GM21576 (cell line): ENCODE results near the gene TMEM176A.
"Not testable (repeated sequence)": the region's sequence is repeated elsewhere in the genome, so short reads cannot be mapped to it uniquely, and the experiment has no call there.

ENCODE experiments used
- ATAC-seq: cut with Tn5 transposase; IDR thresholded peaks from one replicate; pipeline ENCODE4 v1.9.1; 2021; ENCODE audit warnings: mild to moderate bottlenecking, moderate library complexity; ENCODE audit not compliant: unreplicated experiment

Gene TMEM176A, protein sequence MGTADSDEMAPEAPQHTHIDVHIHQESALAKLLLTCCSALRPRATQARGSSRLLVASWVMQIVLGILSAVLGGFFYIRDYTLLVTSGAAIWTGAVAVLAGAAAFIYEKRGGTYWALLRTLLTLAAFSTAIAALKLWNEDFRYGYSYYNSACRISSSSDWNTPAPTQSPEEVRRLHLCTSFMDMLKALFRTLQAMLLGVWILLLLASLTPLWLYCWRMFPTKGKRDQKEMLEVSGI

DNA sequence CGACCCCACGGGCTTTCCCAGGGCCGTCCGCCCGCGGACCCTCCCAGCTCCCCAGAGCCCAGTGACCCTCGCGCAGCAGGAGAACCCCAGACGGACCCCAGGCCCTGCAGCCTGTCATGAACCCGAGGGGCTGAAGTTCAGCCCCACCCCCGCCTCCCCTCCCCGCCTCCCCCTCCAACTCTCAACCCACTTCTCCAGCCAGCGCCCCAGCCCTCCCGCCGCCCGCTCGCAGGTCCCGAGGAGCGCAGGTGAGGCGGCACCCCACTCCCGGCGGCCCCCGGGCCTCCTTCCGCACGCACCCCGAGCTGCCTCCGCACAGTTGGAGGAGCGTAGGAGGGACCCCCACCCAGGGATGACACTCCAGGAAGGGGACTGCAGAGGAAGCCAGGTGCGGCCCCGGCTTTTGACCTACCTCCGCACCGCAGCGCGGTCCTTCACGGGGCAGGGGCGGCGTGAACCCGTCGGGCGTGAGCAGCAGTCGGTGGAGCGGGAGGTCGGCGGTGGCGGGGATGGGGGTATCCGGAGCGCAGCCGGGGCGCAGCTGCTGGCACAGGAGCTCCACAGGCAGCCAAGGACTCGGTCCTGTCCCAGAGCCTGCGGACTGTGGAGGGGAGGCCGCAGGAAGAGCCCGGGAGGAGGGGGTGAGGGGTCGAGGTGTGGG is at the start of gene TMEM176A:
TMEM176A (plus strand) TSS at position 189 of the 661 bp plus-strand sequence. CDS start 782 bp downstream, outside the sequence.
- ATAC-seq, result no peak

DNA sequence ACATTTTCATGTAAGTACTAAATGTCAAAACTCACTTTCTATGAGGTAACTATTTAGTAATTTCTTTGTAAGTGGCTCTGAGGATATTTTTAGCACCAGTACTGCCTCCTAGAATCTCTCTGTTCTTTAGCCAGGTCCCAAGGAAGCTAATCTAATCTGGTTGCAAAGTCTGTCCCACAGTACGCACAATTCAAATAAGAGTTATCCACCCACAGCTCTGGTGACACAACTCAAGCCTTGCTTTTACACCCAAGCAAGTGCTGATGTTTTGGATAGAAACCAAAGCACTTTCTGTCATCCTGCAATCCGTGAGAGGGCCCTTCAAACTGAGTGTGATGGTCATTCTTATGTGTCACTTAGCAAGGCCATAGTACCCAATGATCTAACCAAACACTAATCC is 48.9 kb upstream of the TMEM176A start:
- ATAC-seq, result no peak

- ATAC-seq, result no peak
These were observed 47.3 kb upstream of the TMEM176A start for GRCh38 chr7:150753239-150753638.

GRCh38 chr7:150753826-150754603 is 46.6 kb upstream of the TMEM176A start:
- no peak for ATAC-seq

DNA sequence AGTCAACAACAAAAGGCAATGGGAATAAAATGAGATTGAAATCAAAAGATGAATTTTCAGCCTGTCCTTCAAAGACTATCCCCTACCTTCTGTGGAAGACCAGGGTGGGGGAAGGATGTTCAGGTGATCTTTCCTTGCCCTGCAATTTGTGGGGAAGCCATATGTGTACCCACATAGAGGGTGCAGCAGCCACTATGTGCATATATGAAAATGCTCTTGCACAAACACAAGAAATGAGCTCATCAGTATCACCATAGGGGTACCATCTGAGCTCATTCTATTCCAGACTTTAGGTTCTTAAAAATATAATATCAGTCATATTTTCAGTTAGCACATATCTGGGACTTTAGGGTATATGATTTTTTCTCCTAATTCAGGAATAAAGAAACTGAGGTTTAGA is 45.6 kb upstream of the TMEM176A start:
- no peak for ATAC-seq

DNA sequence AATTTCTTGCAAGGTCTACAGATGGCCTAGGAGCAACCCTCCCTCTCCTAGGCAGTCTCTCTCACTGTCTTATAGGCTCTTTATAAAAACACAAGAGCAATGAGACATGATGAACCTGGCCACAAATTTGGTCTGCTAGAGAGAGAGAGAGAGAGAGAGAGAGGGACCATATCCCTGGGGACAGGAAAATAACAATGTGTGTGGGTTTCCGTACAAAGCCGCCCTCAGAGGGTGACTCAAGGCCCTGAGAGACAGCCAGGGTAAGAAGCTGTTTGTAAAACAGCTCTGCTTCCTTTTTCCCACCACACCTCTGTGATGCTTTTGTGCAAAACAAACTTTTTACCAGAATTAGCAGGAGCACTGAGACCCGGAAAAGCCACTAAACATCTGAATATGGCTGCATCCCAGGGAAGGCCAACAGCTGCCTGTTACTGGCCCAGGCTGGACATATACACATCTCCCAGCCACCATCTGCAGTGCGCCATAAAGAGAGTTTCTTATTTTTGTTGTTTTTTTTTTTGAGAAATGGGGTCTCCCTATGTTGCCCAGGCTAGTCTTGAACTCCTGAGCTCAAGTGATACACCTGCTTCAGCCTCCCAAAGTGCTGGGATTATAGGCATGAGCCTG is 45.0 kb upstream of the TMEM176A start:
- no peak for ATAC-seq

DNA sequence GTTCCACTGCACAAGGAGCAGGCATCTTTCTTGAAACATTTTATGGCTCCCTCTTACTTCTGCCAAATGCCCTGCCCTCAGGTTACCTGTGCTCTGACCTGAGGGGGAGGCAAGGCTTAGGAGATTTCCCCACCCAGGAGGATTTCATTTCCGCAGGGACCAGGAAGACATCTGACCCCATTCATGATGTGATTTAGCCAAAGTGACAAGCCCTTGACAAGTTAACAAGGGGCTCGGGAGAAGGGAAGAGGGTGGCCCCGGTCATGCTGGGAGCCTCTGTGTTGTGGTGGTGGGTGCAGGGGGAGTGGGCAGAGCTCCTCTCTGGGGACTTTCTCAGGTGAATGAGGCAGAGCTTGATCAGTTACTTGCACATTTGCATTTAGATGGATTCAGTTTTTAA is 44.4 kb upstream of the TMEM176A start:
- no peak for ATAC-seq

DNA sequence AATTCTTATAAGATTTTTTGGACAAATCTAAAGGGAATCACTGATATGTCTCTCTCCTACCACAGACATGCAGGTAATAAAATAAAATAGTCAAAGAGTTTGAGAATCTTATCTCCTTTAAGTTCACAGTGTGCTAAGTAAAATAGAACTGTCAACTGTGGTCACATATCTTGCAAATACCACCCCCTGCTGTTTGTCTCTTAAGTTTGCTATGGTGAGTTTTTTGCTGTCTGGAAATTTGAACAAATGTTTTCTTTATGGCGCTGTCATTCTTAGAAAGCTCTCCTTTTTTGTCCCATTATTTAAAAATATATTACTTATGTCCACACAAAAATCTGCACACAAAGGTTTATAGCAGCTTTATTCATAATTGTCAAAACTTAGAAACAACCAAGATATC is 43.7 kb upstream of the TMEM176A start:
- no peak for ATAC-seq

- ATAC-seq, result no peak
These were observed 41.1 kb upstream of the TMEM176A start for GRCh38 chr7:150759479-150759878.

DNA sequence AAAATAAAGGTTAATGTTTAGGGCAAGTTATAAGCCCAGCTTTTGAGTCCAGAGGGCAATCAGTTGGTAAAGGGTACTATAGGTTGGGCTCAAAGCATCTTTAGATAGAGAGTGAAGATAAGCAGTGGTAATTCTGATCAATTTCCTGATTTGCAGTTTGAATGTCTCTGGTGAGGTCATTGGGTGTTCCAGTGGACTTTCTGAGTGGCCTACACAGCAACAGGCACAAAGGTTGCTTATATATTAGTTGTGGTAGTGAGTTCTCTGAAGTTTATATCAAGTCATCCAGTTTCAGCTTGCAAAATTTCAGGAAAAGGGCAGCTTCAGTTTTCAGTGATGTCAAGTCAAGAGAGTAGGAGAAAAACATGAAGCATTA is 34.2 kb upstream of the TMEM176A start:
- ATAC-seq, result no peak

GRCh38 chr7:150769768-150770167 is 30.8 kb upstream of the TMEM176A start:
- ATAC-seq, result no peak

DNA sequence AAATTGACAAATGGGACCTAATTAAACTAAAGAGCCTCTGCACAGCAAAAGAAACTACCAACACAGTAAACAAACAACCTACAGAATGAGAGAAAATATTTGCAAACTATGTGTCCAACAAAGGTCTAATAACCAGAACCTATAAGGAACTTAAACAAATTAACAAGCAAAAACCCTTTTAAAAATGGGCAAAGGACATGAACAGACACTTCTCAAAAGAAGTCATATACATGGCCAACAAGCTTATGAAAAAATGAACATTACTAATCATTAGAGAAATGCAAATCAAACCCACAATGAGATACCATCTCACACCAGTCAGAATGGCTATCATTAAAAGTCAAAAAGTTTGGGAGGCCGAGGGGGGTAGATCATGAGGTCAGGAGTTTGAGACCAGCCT is 26.4 kb upstream of the TMEM176A start:
- not testable (repeated sequence) for ATAC-seq

- ATAC-seq, result no peak
These were observed 22.4 kb upstream of the TMEM176A start for GRCh38 chr7:150778014-150778737.

GRCh38 chr7:150778738-150779301 is 21.7 kb upstream of the TMEM176A start:
- ATAC-seq, result peak; percentile 53

DNA sequence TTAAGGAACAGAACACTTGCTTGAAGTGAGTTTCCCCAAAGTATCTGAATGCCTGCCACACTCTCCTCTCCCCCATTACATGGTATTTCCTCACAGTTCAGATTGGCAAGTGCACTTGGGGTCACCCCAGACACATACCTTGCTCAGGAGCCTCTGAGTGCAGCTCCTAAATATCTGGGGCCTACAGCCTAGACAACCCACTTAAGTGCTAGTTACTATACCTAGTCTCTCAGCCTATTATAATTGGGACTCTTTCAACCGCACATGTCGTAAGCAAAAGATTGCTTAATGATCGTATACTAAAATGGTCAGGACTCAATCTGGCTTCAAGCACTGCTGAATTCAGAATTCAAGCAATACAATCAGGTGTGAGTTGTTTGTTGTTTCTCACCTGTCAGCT is 20.3 kb upstream of the TMEM176A start:
- no peak for ATAC-seq

DNA sequence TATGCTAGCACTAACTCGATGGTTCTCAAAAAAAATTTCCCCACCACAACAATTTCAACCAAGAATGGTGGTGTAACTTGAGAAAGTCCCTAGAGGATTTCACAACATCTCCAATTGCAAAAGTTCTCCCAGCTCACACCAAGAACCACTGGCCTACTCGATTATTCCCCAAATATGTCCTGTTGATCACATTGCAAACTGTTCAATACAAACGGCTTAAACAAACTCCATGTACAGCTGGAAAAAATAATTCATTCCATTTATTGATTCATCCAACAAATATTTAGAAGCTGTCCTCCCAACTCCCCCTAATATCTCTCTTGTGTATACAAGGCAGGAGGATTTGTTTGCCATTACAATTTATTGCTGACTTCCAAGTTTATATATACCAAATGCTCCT is 19.5 kb upstream of the TMEM176A start:
- no peak for ATAC-seq

DNA sequence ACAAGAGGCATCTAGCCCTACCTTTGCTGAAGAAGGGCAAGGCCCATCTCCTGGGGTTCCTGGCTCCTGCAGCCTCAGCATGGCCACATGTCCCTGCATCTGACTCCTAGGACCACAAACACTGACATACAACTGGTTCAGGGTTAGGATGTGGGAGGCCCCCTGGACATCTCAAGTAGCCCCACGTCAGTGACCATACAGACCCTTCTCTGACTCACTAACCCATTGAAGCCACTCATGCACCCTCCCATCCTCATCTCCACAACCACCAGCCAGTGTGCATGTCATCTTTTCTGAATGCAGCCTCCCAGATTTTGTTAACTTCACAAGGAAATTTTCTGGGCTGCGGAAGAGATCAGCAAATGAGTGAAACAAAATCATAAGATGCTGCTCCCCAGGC is 18.6 kb upstream of the TMEM176A start:
- ATAC-seq, result no peak

DNA sequence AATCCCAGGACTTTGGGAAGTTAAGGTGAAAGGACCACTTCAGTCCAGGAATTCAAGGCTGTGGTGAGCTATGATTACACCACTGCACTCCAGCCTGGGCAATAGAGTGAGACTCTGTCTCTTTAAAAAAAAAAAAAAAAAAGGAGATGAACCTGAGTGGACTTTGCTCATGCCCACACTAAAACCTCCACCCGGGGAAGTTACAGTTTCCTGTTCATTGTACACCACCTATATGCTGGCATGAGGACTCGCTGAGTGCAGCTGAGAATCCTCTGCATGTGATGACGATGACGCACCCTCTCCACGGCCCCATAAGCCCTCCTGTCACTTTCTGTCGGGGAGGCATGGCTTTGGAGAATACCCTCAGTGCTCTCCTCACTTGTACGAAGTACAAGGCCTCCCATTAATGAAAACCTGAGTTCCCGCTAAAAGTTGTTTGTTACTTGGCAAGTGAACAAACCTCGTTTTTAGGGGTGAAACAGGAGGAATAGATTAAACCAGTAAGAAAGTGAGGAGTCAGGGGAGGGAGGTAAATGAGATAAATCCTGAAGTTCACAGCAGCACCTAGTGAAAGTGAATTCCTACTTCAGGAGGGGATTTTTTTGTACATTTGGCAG is 16.3 kb upstream of the TMEM176A start:
- no peak for ATAC-seq

- ATAC-seq, result no peak
These were observed 15.6 kb upstream of the TMEM176A start for GRCh38 chr7:150784954-150785353.
